Panc1 (cell line): ENCODE measurements around the gene KRTAP19-8. TPM values are rescaled to one million over a fixed set of nuclear protein-coding genes. Genes with fewer than 3 reads are reported as not detected.

Experiments used
- ATAC-seq: fragments of 200-7000 bp; cut with Tn5 transposase; 2 replicates; pipeline ENCODE4 v1.9.1; 2020; ENCODE audit warnings: mild to moderate bottlenecking, moderate library complexity
- BruUV-seq: library from RNA; stranded (reverse); fragments of 400-500 nt; replicated peaks from 2 replicates; lab custom pipeline; 2021; lab: Mats Ljungman, UMichigan
- CTCF ChIA-PET: fragments of 300-600 bp; sonication (Branson Sonifier 250); formaldehyde crosslinking; loops from one replicate; lab custom pipeline; 2022; ENCODE audit warnings: antibody characterized with exemption; lab: Charles Lee
- POLR2A ChIA-PET: fragments of 300-600 bp; sonication (Branson Sonifier 250); formaldehyde crosslinking; loops from one replicate; lab custom pipeline; 2022; ENCODE audit warnings: antibody characterized with exemption; lab: Charles Lee
- DNase-seq: peaks from one replicate; pipeline ENCODE4 v3.0.0-alpha.2; 2010; ENCODE audit warnings: low read depth, low spot score
- H3K27ac ChIP-seq: 2 replicates; pipeline ENCODE4 v1.5.1; 2011; ENCODE audit warnings: mild to moderate bottlenecking, low read length, inconsistent platforms
- H3K27me3 ChIP-seq: fragments of 200-500 bp; sonication (Bioruptor generic); 2 replicates; pipeline ENCODE4 v1.6.0; 2014; ENCODE audit warnings: low read length, inconsistent platforms; ENCODE audit not compliant: control insufficient read depth, insufficient read depth
- H3K36me3 ChIP-seq: fragments of 200-500 bp; sonication (Bioruptor generic); 2 replicates; pipeline ENCODE4 v1.5.1; 2014; ENCODE audit warnings: inconsistent platforms, mild to moderate bottlenecking, low read length, moderate library complexity; ENCODE audit not compliant: control insufficient read depth, insufficient read depth
- H3K4me1 ChIP-seq: 2 replicates; pipeline ENCODE4 v1.5.1; 2011; ENCODE audit warnings: inconsistent platforms, mild to moderate bottlenecking, low read length, moderate library complexity; ENCODE audit not compliant: control insufficient read depth, insufficient read depth
- H3K4me3 ChIP-seq, 2 experiments: 2 replicates each; pipeline ENCODE4 v1.5.1; 2011 to 2012; ENCODE audit warnings: low read depth in 2 of 2, low read length in 2 of 2, mild to moderate bottlenecking in 2 of 2, inconsistent platforms in 1 of 2, moderate library complexity in 1 of 2
- H3K9me3 ChIP-seq: fragments of 200-500 bp; sonication (Bioruptor generic); 2 replicates; pipeline ENCODE4 v1.5.1; 2014; ENCODE audit warnings: low read depth, mild to moderate bottlenecking, inconsistent platforms, low read length, moderate library complexity; ENCODE audit not compliant: control insufficient read depth, insufficient read depth
- CTCF ChIP-seq: fragments of 450-650 bp; IDR thresholded peaks from 2 replicates; pipeline ENCODE4 v1.5.1; 2017; ENCODE audit warnings: mild to moderate bottlenecking
- POLR2AphosphoS5 ChIP-seq: IDR thresholded peaks from 2 replicates; pipeline ENCODE4 v1.6.1; 2012; ENCODE audit warnings: mild to moderate bottlenecking, low read depth, low read length, moderate library complexity
- REST ChIP-seq, 2 experiments: IDR thresholded peaks; 2 replicates each; pipeline ENCODE4 v1.6.1; 2011 to 2012; ENCODE audit warnings: low read depth in 2 of 2, control low read depth in 1 of 2, low read length in 1 of 2, mild to moderate bottlenecking in 1 of 2, moderate library complexity in 1 of 2; ENCODE audit not compliant: insufficient read depth in 1 of 2
- SIN3A ChIP-seq: IDR thresholded peaks from 2 replicates; pipeline ENCODE4 v1.6.1; 2012; ENCODE audit warnings: low read depth, mild to moderate bottlenecking, low read length, moderate library complexity, borderline replicate concordance; ENCODE audit not compliant: insufficient read depth
- TCF7L2 ChIP-seq: IDR thresholded peaks from 2 replicates; pipeline ENCODE4 v1.6.1; 2011; ENCODE audit warnings: mild to moderate bottlenecking, low read depth, low read length, inconsistent platforms
- in situ Hi-C: cut with HindIII; loops from 2 replicates; pipeline ENCODE4 v1.10.0; 2016; ENCODE audit warnings: low sequenced_read_pairs, low pct_unique_long_range_greater_than_20kb
- intact Hi-C: fragments of 100-400 bp; cut with micrococcal nuclease; formaldehyde crosslinking; loops from one replicate; pipeline ENCODE4 v1.10.0; 2022; ENCODE audit not compliant: unreplicated experiment
- total RNA-seq: library from RNA; stranded (reverse); gene quantifications from one replicate; pipeline ENCODE4 v1.2.1, GENCODE V29; 2021; ENCODE audit not compliant: unreplicated experiment

The KRTAP19-8 gene
- total RNA-seq, 1 experiment from 2014 or later, result not detected

DNA sequence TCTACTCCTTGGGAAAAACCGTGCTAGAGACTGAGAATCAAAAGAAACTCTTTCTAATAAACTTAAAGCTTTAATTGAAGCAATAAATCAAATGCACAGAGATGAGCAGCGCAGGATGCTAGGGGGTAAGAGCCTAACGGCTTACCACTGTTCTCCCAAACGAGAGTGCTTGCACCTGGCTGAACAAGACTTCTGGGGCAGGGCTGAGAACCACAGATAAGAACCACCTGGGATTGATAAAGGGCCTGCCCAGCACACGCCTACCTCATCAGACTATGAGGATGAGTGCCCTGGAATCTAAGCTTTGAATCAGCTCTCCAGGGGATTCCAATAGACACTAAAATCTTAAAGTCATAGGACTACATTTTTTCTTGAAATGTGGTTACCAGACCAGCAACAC, 43.3 kb downstream of the KRTAP19-8 start:
- POLR2A ChIA-PET, result no interaction called here
- in situ Hi-C loops, result no loop called here

DNA sequence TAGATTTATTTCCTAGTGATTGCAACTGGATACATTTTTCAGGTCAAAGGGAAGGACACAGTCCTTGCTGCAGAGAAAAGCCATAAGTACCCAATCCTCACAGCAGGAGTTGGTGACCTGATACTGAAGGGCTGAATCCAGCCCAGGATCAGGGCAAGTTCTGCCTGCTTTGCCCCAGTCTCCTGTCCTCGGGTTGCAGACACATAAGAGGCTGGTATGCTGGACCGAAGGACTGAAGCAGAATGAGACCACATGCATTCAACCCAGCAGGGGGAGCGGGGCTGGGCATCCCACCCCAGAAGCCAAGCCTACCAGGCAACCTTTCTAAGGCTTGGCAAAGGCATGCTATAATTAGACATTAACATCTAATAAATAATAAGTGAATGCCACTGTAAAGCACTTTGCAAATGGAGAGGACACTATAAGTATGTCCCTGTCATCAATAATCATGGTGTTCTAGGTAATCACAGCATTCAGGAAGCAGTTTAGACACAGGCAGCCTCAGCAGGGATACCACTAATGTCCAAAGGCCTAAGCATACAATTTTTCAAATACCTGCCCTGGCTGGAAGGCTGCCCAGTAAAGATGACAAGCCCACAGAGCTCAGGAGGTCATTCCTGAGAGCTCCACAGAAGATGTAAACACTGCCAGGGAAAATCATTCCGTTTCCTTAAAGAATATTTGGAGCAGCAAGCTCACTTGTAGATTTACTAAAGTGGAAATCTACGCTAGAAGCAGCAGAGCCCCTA, 47.6 kb downstream of the KRTAP19-8 start:
- intact Hi-C loops (no loop called here), in situ Hi-C loops (no loop called here)
- H3K27me3 ChIP-seq, result no peaks in the 10 kb centered on the region
- DNase-seq (no peak), ATAC-seq (no peak)
- no peak for TF ChIP-seq REST (IDR thresholded peaks at IDR 0.05; ENCODE audit: insufficient read depth in 1 of 2, low read depth in 2 of 2, low read length in 1 of 2)
- TF ChIP-seq CTCF, result no peak
- TF ChIP-seq TCF7L2, result no peak
- TF ChIP-seq POLR2AphosphoS5, result no peak
- no peak for TF ChIP-seq SIN3A
- H3K4me3 ChIP-seq, result no peak overlapping the region
- no peaks in the 10 kb centered on the region for H3K36me3 ChIP-seq
- ChIA-PET POLR2A (no interaction called here), CTCF (no interaction called here)
- no peak overlapping the region for H3K27ac ChIP-seq
- H3K4me1 ChIP-seq, result no peaks in the 10 kb centered on the region
- no TSS peak for BruUV-seq
- H3K9me3 ChIP-seq, result no peaks in the 10 kb centered on the region

More for the DNA sequence above, 43.3 kb downstream of the KRTAP19-8 start:
- H3K4me1 ChIP-seq, result no peaks in the 10 kb centered on the region
- no peak overlapping the region for H3K4me3 ChIP-seq
- no peaks in the 10 kb centered on the region for H3K27me3 ChIP-seq
- no peak overlapping the region for H3K27ac ChIP-seq
- intact Hi-C loops, result no loop called here
- ATAC-seq (no peak), DNase-seq (no peak)
- H3K9me3 ChIP-seq, result no peaks in the 10 kb centered on the region
- H3K36me3 ChIP-seq, result no peaks in the 10 kb centered on the region
- TF ChIP-seq SIN3A (no peak), REST (IDR thresholded peaks at IDR 0.05; ENCODE audit: insufficient read depth in 1 of 2, low read depth in 2 of 2, low read length in 1 of 2) (no peak), CTCF (no peak), POLR2AphosphoS5 (no peak), TCF7L2 (no peak)
- CTCF ChIA-PET, result no interaction called here
- BruUV-seq, result no TSS peak
